H1 (cell line): ENCODE results near the gene PAGE4. TPM values are rescaled to one million over a fixed set of nuclear protein-coding genes. Genes with fewer than 3 reads are reported as not detected.

Source experiments
- CHD7 ChIP-seq: fragments of 300-600 bp; sonication (generic); IDR thresholded peaks from 2 replicates; pipeline ENCODE4 v1.7.1; 2012; ENCODE audit warnings: low read length, moderate library complexity, mild to moderate bottlenecking, inconsistent platforms; ENCODE audit not compliant: insufficient replicate concordance
- MAFK ChIP-seq: IDR thresholded peaks from 2 replicates; pipeline ENCODE4 v1.6.1; 2012; ENCODE audit warnings: low read depth, mild to moderate bottlenecking, improper control_type of control experiment, low read length
- YY1 ChIP-seq: IDR thresholded peaks from 2 replicates; pipeline ENCODE4 v1.6.1; 2011; ENCODE audit warnings: low read depth, mild to moderate bottlenecking, low read length
- polyA plus RNA-seq, 7 experiments: library from polyadenylated mRNA; depleted of rRNA in 3 of 7; stranded (reverse) in 5 of 7; unstranded in 2 of 7; fragments of >200 nt in 5 of 7; fragments of 200-250 nt in 2 of 7; gene quantifications; 1 replicate in 5 of 7; 2 replicates in 1 of 7; 4 replicates in 1 of 7; pipeline versions ENCODE4 v1.2.1 to v1.2.3, GENCODE V29; 2011 to 2013; ENCODE audit warnings: missing spikeins in 2 of 7, mixed read lengths in 2 of 7
- total RNA-seq: library from RNA; stranded (reverse); fragmentation: NEBNext Ultra II Directional; extraction: Animal tissue kit (Norgen Biotek cat#: 25700); gene quantifications from 2 replicates; pipeline ENCODE4 v1.2.1, GENCODE V29; 2021

Gene PAGE4
- total and polyA plus RNA-seq, 2 of the 8 experiments (the other 6 are each of a cell fraction or from before 2014, with no cell fraction given): 0.53 TPM; not detected in 1

GRCh38 chrX:49809891-49810632 is 19.0 kb upstream of the PAGE4 start (continued):
- TF ChIP-seq CHD7 (no peak), MAFK (no peak), YY1 (no peak)
